Uterus (tissue), 4 donors: ENCODE results near the gene SAMD10. TPM values are rescaled to one million over a fixed set of nuclear protein-coding genes. Genes with fewer than 3 reads are reported as not detected.

Source experiments
- DNase-seq, 2 donors: peaks; one replicate each; pipeline ENCODE4 v3.0.0-alpha.2; 2019 to 2020
- H3K27ac ChIP-seq, 2 donors: fragments of 200-600 bp; sonication (generic); 1 replicate in 1 of 2; 2 replicates in 1 of 2; pipeline ENCODE4 v1.5.1; 2016 to 2018
- H3K27me3 ChIP-seq, 2 donors: fragments of 200-600 bp; sonication (generic); one replicate each; pipeline ENCODE4 v1.5.1; 2018 to 2019; ENCODE audit warnings: control low read depth in 1 of 2
- H3K36me3 ChIP-seq, 2 donors: fragments of 200-600 bp; sonication (generic); one replicate each; pipeline ENCODE4 v1.5.1; 2019; ENCODE audit warnings: control low read depth in 1 of 2
- H3K4me1 ChIP-seq, 2 donors: fragments of 200-600 bp; sonication (generic); one replicate each; pipeline ENCODE4 v1.5.1; 2018 to 2019; ENCODE audit warnings: control low read depth in 1 of 2
- H3K4me3 ChIP-seq, 2 donors: fragments of 200-600 bp; sonication (generic); 1 replicate in 1 of 2; 2 replicates in 1 of 2; pipeline ENCODE4 v1.5.1; 2018 to 2019; ENCODE audit warnings: mild to moderate bottlenecking in 1 of 2
- H3K9me3 ChIP-seq, 2 donors: fragments of 200-600 bp; sonication (generic); one replicate each; pipeline ENCODE4 v1.5.1; 2019; ENCODE audit warnings: control low read depth in 1 of 2
- POLR2A ChIP-seq, 2 donors: fragments of 450-650 bp; IDR thresholded peaks; one replicate each; pipeline ENCODE4 v1.6.1; 2016; ENCODE audit warnings: antibody characterized with exemption in 2 of 2, mild to moderate bottlenecking in 1 of 2, moderate library complexity in 1 of 2
- intact Hi-C: fragments of 100-400 bp; cut with DNase I; formaldehyde crosslinking; loops from one replicate; pipeline ENCODE4 v1.15.1; 2023; ENCODE audit warnings: low total_unique reads
- total RNA-seq, 4 donors: library from RNA; depleted of rRNA in 3 of 4; stranded (reverse); fragments of >200 nt in 3 of 4; gene quantifications; one replicate each; pipeline versions ENCODE4 v1.1.0 to v1.2.4, GENCODE V29; 2014 to 2023
- TF ChIP-seq, protein P1 (sequence below), 4 experiments: fragments of 200-600 bp in 2 of 4; fragments of 450-650 bp in 2 of 4; sonication (generic) in 2 of 4; IDR thresholded peaks; one replicate each; pipeline ENCODE4 v1.5.1; 2016 to 2019; ENCODE audit warnings: antibody characterized with exemption in 4 of 4, mild to moderate bottlenecking in 2 of 4, moderate library complexity in 1 of 4
- donor health status: DM: yes; HTN: yes; CAD: no.

The SAMD10 gene
- total RNA-seq, 4 donors from 2014 or later = 0.83 to 7.6 (median 1.2) TPM; not detected in 1

DNA sequence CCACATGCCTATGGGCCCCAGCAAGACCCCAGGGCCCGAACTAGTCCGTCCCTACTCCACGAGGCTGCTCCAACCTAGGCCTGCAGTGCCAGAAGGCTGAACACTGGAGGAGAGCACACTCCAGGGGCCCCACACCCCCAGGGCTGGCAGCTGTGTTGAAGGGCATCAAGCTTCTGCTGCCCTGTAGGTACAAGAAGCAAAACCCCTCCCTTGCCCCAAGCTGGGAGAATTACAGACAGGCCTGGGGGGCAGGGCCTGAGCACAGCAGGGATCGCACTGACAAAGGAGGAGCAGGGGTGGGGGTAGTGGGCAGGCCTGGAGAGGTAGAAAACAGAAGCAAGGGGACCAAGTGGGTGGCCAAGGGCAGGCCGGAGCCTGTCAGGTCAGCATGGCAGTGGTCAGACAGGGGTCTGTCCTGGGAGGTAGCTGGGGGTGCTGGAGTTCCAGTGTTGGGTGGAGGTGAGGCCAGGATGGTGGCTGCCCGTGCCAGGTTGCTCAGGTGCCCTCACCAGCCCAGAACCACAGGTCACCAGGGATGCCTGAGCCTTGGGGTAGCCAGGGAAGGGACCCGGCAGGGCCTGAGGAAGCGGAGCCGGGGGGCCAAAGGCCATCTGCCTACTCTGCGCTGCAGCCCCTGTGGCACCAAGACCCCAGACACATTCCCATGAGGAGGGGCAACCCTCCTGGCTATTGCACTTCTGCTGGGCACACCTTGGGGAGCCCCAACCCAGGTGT, 20.3 kb downstream of the SAMD10 start:
- Histone ChIP-seq H3K36me3 (no peaks in the 10 kb centered on the region), H3K4me3 (no peak overlapping the region), H3K27ac (no peak overlapping the region), H3K4me1 (peaks cover 8 to 9% of the 10 kb centered on the region in 2 donors), H3K9me3 (no peaks in the 10 kb centered on the region), H3K27me3 (no peaks in the 10 kb centered on the region)
- TF ChIP-seq, protein P1, sequence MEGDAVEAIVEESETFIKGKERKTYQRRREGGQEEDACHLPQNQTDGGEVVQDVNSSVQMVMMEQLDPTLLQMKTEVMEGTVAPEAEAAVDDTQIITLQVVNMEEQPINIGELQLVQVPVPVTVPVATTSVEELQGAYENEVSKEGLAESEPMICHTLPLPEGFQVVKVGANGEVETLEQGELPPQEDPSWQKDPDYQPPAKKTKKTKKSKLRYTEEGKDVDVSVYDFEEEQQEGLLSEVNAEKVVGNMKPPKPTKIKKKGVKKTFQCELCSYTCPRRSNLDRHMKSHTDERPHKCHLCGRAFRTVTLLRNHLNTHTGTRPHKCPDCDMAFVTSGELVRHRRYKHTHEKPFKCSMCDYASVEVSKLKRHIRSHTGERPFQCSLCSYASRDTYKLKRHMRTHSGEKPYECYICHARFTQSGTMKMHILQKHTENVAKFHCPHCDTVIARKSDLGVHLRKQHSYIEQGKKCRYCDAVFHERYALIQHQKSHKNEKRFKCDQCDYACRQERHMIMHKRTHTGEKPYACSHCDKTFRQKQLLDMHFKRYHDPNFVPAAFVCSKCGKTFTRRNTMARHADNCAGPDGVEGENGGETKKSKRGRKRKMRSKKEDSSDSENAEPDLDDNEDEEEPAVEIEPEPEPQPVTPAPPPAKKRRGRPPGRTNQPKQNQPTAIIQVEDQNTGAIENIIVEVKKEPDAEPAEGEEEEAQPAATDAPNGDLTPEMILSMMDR (IDR thresholded peaks at IDR 0.05) = no peak
- intact Hi-C loops = no loop called here
- no peak for DNase-seq

DNA sequence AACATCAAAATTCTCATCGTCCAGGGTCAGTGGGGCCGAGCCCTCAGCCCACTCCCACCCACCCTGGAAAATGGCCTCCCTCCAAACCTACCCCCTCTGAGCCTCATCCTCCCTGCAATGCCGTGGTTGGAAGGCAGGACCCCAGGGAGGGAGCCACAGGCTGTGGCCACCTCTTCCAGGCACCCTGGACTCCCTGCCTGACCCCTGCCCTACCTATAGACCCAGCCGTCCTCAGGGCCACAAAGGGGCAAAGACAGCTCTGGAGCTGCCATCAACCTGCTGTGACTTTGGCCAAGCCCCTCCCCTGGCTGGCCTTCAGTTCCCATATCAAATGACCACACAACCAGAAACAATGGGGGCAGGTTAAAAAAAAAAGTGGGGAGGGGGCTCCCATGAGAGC, 21.0 kb downstream of the SAMD10 start:
- Histone ChIP-seq H3K4me3 (no peak overlapping the region), H3K36me3 (no peaks in the 10 kb centered on the region), H3K9me3 (no peaks in the 10 kb centered on the region), H3K27ac (no peak overlapping the region), H3K27me3 (no peaks in the 10 kb centered on the region), H3K4me1 (peaks cover 8 to 9% of the 10 kb centered on the region in 2 donors)
- no peak for TF ChIP-seq POLR2A (IDR thresholded peaks at IDR 0.05)
- TF ChIP-seq, protein P1 (IDR thresholded peaks at IDR 0.05) = no peak
- DNase-seq = no peak
- intact Hi-C loops = no loop called here

DNA sequence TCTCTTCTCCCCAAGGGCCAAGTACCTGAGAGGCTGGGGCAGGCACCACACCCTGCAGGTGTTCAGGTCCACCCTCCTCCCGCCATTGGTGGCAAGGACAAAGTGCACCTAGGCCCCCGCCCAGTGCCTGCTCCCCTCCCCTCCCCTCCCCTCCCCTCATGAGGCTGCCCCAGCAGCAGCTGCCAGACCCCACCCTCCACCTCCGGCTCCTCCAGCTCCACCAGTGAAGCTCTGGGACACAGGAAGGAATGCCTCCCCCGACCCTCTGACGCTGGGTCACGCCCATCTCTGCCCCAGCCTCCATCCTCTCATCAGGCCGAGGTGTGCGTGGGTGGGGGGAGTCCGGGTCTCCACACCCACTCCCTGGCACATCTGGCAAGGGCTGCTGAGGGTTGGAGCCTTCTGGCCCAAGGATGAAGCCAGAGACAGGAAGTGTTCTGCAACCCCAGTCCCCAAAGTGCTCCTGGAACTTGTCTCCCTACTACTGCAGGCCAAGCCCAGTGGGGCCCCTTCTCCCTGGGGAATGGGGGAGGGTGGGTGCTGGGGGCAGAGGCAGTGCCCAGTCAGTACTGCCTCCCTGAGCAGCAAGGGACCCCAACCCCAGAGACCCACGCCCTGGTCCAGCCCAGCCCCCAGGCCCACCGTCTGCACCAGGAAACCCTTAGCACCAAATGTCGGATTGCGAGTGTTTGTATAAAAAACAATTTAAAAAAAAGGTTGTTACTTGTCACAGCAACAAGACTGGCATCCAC, 21.6 kb downstream of the SAMD10 start:
- peak overlapping the region; percentile 52 to 65 for H3K27ac ChIP-seq
- peak in 1 of 2 donors; percentile 57 for DNase-seq
- intact Hi-C loops = no loop called here
- TF ChIP-seq POLR2A (IDR thresholded peaks at IDR 0.05) = no peak
- TF ChIP-seq, protein P1 (IDR thresholded peaks at IDR 0.05) = no peak
- no peaks in the 10 kb centered on the region for H3K36me3 ChIP-seq
- H3K4me3 ChIP-seq = no peak overlapping the region
- peaks cover 8 to 9% of the 10 kb centered on the region in 2 donors for H3K4me1 ChIP-seq
- no peaks in the 10 kb centered on the region for H3K9me3 ChIP-seq
- no peaks in the 10 kb centered on the region for H3K27me3 ChIP-seq

DNA sequence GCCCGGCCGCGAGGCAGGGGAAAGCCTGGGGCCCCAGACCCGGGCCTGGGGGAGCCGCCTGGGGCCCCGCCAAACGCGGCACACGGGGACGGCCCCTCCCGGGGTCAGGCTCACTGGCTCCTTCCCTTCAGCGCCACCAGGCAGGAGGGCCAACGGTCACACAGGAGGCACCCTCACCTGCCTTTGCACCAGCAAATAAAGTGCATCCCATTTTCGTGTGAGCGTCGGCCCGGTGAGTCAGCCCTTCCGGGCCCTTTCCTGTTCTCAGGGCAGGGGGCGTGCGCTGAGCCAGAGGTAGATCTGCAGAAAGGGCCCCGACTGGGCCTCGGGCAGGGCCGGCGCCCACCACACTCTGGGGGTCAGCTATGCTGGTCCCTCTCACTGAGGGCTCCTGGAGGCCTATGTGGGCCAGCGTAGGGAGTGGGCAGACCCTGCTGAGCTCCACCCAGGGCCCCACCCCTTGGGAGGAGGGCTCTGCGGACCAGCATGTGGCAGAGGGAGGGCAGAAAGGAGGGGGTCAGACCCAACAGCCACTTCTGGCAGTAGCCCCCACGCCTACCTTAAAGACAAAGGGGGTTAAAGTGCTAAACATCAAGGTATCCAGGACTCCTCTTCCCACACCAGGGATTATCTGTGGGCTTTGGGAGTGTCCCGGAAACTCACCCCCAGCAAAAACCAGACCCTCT, 22.3 kb downstream of the SAMD10 start:
- Histone ChIP-seq H3K36me3 (no peaks in the 10 kb centered on the region), H3K4me1 (peaks cover 9 to 13% of the 10 kb centered on the region in 2 donors), H3K9me3 (no peaks in the 10 kb centered on the region), H3K4me3 (peak overlapping the region; percentile 44 to 72), H3K27ac (peak overlapping the region; percentile 52 to 65), H3K27me3 (no peaks in the 10 kb centered on the region)
- intact Hi-C loops = no loop called here
- TF ChIP-seq POLR2A (IDR thresholded peaks at IDR 0.05) = peak in 1 of 2 donors; percentile 50
- TF ChIP-seq, protein P1 (IDR thresholded peaks at IDR 0.05) = peak in 1 of 4 experiments; percentile 28
- peak; percentile 64 to 73 for DNase-seq
